Progenitor cell of endocrine pancreas (in vitro differentiated cells): Measurements from ENCODE around the gene TBXA2R. TPM values are rescaled to one million over a fixed set of nuclear protein-coding genes. Genes with fewer than 3 reads are reported as not detected.

ENCODE experiments used
- DNase-seq: peaks from one replicate; pipeline ENCODE4 v3.0.0; 2021; ENCODE audit warnings: low spot score; ENCODE audit not compliant: unreplicated experiment
- H3K27ac Mint-ChIP-seq: 2 replicates; pipeline ENCODE4 v1.8.0; 2021; ENCODE audit warnings: mild to moderate bottlenecking, moderate library complexity, mixed read lengths
- H3K27me3 Mint-ChIP-seq: 2 replicates; pipeline ENCODE4 v1.8.0; 2021; ENCODE audit warnings: mixed read lengths
- H3K36me3 Mint-ChIP-seq: 2 replicates; pipeline ENCODE4 v1.8.0; 2022; ENCODE audit warnings: mixed read lengths; ENCODE audit not compliant: insufficient read depth
- H3K4me1 Mint-ChIP-seq: 2 replicates; pipeline ENCODE4 v1.8.0; 2021; ENCODE audit warnings: low read depth, mixed read lengths
- H3K4me3 Mint-ChIP-seq: 2 replicates; pipeline ENCODE4 v1.8.0; 2021; ENCODE audit warnings: low read depth, mild to moderate bottlenecking, moderate library complexity, mixed read lengths
- H3K9me3 Mint-ChIP-seq: 2 replicates; pipeline ENCODE4 v1.8.0; 2021; ENCODE audit warnings: low read depth, mixed read lengths
- CTCF ChIP-seq: fragments of 200-600 bp; sonication (generic); IDR thresholded peaks from one replicate; pipeline ENCODE4 v1.5.0; 2021; ENCODE audit warnings: antibody characterized with exemption, mild to moderate bottlenecking; ENCODE audit not compliant: unreplicated experiment
- total RNA-seq: library from RNA; stranded (reverse); gene quantifications from 2 replicates; pipeline ENCODE4 v1.2.1, GENCODE V29; 2021

The TBXA2R gene
- total RNA-seq, 1 donor from 2014 or later: not detected

- DNase-seq: no peak
- Mint-ChIP-seq H3K36me3 (peaks cover 10% of the 10 kb centered on the region), H3K9me3 (no peaks in the 10 kb centered on the region), H3K4me1 (no peaks in the 10 kb centered on the region), H3K27ac (no peak overlapping the region), H3K27me3 (no peaks in the 10 kb centered on the region), H3K4me3 (no peak overlapping the region)
- no peak for TF ChIP-seq CTCF
Observed at GRCh38 chr19:3637621-3638020, 30.9 kb upstream of the TBXA2R start.

- no peaks in the 10 kb centered on the region for H3K4me1 Mint-ChIP-seq
- H3K4me3 Mint-ChIP-seq: no peak overlapping the region
- no peak overlapping the region for H3K27ac Mint-ChIP-seq
- TF ChIP-seq CTCF: no peak
- no peak for DNase-seq
- no peaks in the 10 kb centered on the region for H3K27me3 Mint-ChIP-seq
- peaks cover 10% of the 10 kb centered on the region for H3K36me3 Mint-ChIP-seq
- no peaks in the 10 kb centered on the region for H3K9me3 Mint-ChIP-seq
Observed at GRCh38 chr19:3636962-3637361, 30.3 kb upstream of the TBXA2R start.

GRCh38 chr19:3636506-3636905, 29.8 kb upstream of the TBXA2R start:
- no peak overlapping the region for H3K4me3 Mint-ChIP-seq
- no peak for TF ChIP-seq CTCF
- DNase-seq: no peak
- peaks cover 10% of the 10 kb centered on the region for H3K36me3 Mint-ChIP-seq
- H3K27ac Mint-ChIP-seq: no peak overlapping the region
- H3K9me3 Mint-ChIP-seq: no peaks in the 10 kb centered on the region
- no peaks in the 10 kb centered on the region for H3K4me1 Mint-ChIP-seq
- no peaks in the 10 kb centered on the region for H3K27me3 Mint-ChIP-seq

GRCh38 chr19:3634496-3635045, 27.9 kb upstream of the TBXA2R start:
- H3K36me3 Mint-ChIP-seq: peaks cover 7% of the 10 kb centered on the region
- H3K9me3 Mint-ChIP-seq: no peaks in the 10 kb centered on the region
- H3K27me3 Mint-ChIP-seq: no peaks in the 10 kb centered on the region
- no peak overlapping the region for H3K27ac Mint-ChIP-seq
- TF ChIP-seq CTCF: no peak
- H3K4me1 Mint-ChIP-seq: no peaks in the 10 kb centered on the region
- DNase-seq: no peak
- no peak overlapping the region for H3K4me3 Mint-ChIP-seq

GRCh38 chr19:3633559-3633988, 26.9 kb upstream of the TBXA2R start:
- Mint-ChIP-seq H3K27ac (no peak overlapping the region), H3K9me3 (no peaks in the 10 kb centered on the region), H3K36me3 (peaks cover 4% of the 10 kb centered on the region), H3K4me1 (no peaks in the 10 kb centered on the region), H3K27me3 (no peaks in the 10 kb centered on the region), H3K4me3 (no peak overlapping the region)
- no peak for DNase-seq
- TF ChIP-seq CTCF: no peak
